ENCODE results near the gene MPP2. TPM values are rescaled to one million over a fixed set of nuclear protein-coding genes. Genes with fewer than 3 reads are reported as not detected.

MPP2 gene
- total RNA-seq, 1 donor, result under 0.01 TPM

- no peak for DNase-seq (ENCODE audit: low read depth)
- no peak for TF ChIP-seq CTCF (IDR thresholded peaks at IDR 0.05; ENCODE audit: insufficient read depth, low read depth, low read length)
- no peak overlapping the region for H3K4me3 ChIP-seq (ENCODE audit: low read depth, low read length)
These were observed 51.2 kb downstream of the MPP2 start for GRCh38 chr17:43856141-43856540.

- no peak for TF ChIP-seq CTCF (IDR thresholded peaks at IDR 0.05; ENCODE audit: insufficient read depth, low read depth, low read length)
- H3K4me3 ChIP-seq (ENCODE audit: low read depth, low read length), result no peak overlapping the region
- DNase-seq (ENCODE audit: low read depth), result no peak
These were observed 52.3 kb downstream of the MPP2 start for GRCh38 chr17:43855061-43855460.

- DNase-seq (ENCODE audit: low read depth), result no peak
- TF ChIP-seq CTCF (IDR thresholded peaks at IDR 0.05; ENCODE audit: insufficient read depth, low read depth, low read length), result no peak
- H3K4me3 ChIP-seq (ENCODE audit: low read depth, low read length), result no peak overlapping the region
These were observed 52.8 kb downstream of the MPP2 start for GRCh38 chr17:43854498-43854897.

DNA sequence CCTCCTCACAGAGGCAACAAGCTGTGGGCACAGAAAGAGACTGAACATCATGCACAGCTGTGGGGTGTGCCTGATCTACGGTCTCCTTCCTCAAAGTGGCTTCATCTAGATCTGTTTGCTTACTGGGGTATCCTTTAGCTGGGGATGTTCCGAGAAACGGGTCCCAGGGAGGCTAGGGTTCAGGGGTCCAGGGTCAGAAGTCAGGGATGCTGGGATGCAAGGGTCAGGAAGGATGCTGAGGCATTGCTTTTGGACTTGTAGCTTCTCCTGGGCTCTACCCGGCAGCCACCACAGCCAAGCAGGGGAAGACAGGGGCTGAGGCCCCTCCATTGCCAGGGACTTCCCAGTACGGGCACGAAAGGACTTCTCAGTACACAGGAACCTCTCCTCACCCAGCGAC, 53.8 kb downstream of the MPP2 start:
- H3K4me3 ChIP-seq (ENCODE audit: low read depth, low read length), result no peak overlapping the region
- DNase-seq (ENCODE audit: low read depth), result no peak

GRCh38 chr17:43852571-43852970, 54.8 kb downstream of the MPP2 start:
- DNase-seq (ENCODE audit: low read depth), result no peak
- H3K4me3 ChIP-seq (ENCODE audit: low read depth, low read length), result no peak overlapping the region
- TF ChIP-seq CTCF (IDR thresholded peaks at IDR 0.05; ENCODE audit: insufficient read depth, low read depth, low read length), result no peak

More for the DNA sequence above, 53.8 kb downstream of the MPP2 start:
- TF ChIP-seq CTCF (IDR thresholded peaks at IDR 0.05; ENCODE audit: insufficient read depth, low read depth, low read length), result no peak

- TF ChIP-seq CTCF (IDR thresholded peaks at IDR 0.05; ENCODE audit: insufficient read depth, low read depth, low read length), result no peak
- no peak overlapping the region for H3K4me3 ChIP-seq (ENCODE audit: low read depth, low read length)
- no peak for DNase-seq (ENCODE audit: low read depth)
These were observed 58.2 kb downstream of the MPP2 start for GRCh38 chr17:43849116-43849515.

GRCh38 chr17:43848601-43849000, 58.7 kb downstream of the MPP2 start:
- no peak for TF ChIP-seq CTCF (IDR thresholded peaks at IDR 0.05; ENCODE audit: insufficient read depth, low read depth, low read length)
- DNase-seq (ENCODE audit: low read depth), result no peak
- no peak overlapping the region for H3K4me3 ChIP-seq (ENCODE audit: low read depth, low read length)

All from fibroblast of villous mesenchyme (primary cell).